Mesendoderm (in vitro differentiated cells): Measurements from ENCODE around the gene FCER2.

ENCODE experiments used
- DNase-seq: peaks from one replicate; pipeline ENCODE4 v3.0.0; 2013
- H2AK5ac ChIP-seq: 2 replicates; pipeline ENCODE4 v1.6.1; 2013; ENCODE audit warnings: low read length, inconsistent platforms
- H2BK120ac ChIP-seq: 2 replicates; pipeline ENCODE4 v1.6.1; 2013; ENCODE audit warnings: low read depth, mild to moderate bottlenecking, low read length, moderate library complexity, mixed read lengths
- H2BK15ac ChIP-seq: replicated peaks from 2 replicates; pipeline ENCODE4 v1.6.1; 2013; ENCODE audit warnings: low read depth, mild to moderate bottlenecking, moderate library complexity
- H2BK5ac ChIP-seq: 2 replicates; pipeline ENCODE4 v1.6.1; 2013; ENCODE audit warnings: low read length, inconsistent platforms
- H3K18ac ChIP-seq: 2 replicates; pipeline ENCODE4 v1.6.1; 2013; ENCODE audit warnings: mild to moderate bottlenecking, low read length, mixed read lengths
- H3K23ac ChIP-seq: one replicate; pipeline ENCODE4 v1.6.1; 2013; ENCODE audit warnings: low read length
- H3K27ac ChIP-seq: 2 replicates; pipeline ENCODE4 v1.5.1; 2013; ENCODE audit warnings: low read depth, mild to moderate bottlenecking, inconsistent platforms, low read length, moderate library complexity
- H3K27me3 ChIP-seq: 2 replicates; pipeline ENCODE4 v1.6.1; 2013; ENCODE audit warnings: low read length, control low read depth, mild to moderate bottlenecking, inconsistent platforms; ENCODE audit not compliant: insufficient read depth, poor library complexity
- H3K36me3 ChIP-seq: 2 replicates; pipeline ENCODE4 v1.6.1; 2013; ENCODE audit warnings: low read length, inconsistent platforms; ENCODE audit not compliant: control insufficient read depth, insufficient read depth
- H3K4ac ChIP-seq: one replicate; pipeline ENCODE4 v1.6.1; 2013; ENCODE audit warnings: low read depth, mild to moderate bottlenecking, low read length, moderate library complexity
- H3K4me1 ChIP-seq: 2 replicates; pipeline ENCODE4 v1.6.1; 2013; ENCODE audit warnings: low read depth, low read length, inconsistent platforms; ENCODE audit not compliant: control insufficient read depth
- H3K4me2 ChIP-seq: 2 replicates; pipeline ENCODE4 v1.6.1; 2013; ENCODE audit warnings: low read length
- H3K4me3 ChIP-seq: 2 replicates; pipeline ENCODE4 v1.5.1; 2013; ENCODE audit warnings: mild to moderate bottlenecking, low read length
- H3K56ac ChIP-seq: one replicate; pipeline ENCODE4 v1.6.1; 2013; ENCODE audit warnings: low read length
- H3K79me1 ChIP-seq: 2 replicates; pipeline ENCODE4 v1.6.1; 2013; ENCODE audit warnings: low read length, inconsistent platforms
- H3K79me2 ChIP-seq: 2 replicates; pipeline ENCODE4 v1.6.1; 2013; ENCODE audit warnings: mild to moderate bottlenecking, low read length; ENCODE audit not compliant: control insufficient read depth, insufficient read depth
- H3K9ac ChIP-seq: 2 replicates; pipeline ENCODE4 v1.6.1; 2013; ENCODE audit warnings: low read length, inconsistent platforms
- H4K5ac ChIP-seq: one replicate; pipeline ENCODE4 v1.6.1; 2013; ENCODE audit warnings: low read length
- H4K8ac ChIP-seq: one replicate; pipeline ENCODE4 v1.6.1; 2013; ENCODE audit warnings: low read depth, mild to moderate bottlenecking, control low read depth, low read length, moderate library complexity
- WGBS: extraction: QIAGEN DNeasy Blood & Tissue Kit; methylation state at CpG from one replicate; pipeline ENCODE4 v1.1.7; 2013; ENCODE audit warnings: low lambda C conversion rate, missing lambda C conversion rate; ENCODE audit not compliant: insufficient coverage; ENCODE audit errors: extremely low coverage; 5-methylcytosine and 5-hydroxymethylcytosine counted together

FCER2 gene

GRCh38 chr19:7679771-7680605, 21.9 kb downstream of the FCER2 start:
- no peak overlapping the region for H3K4me2 ChIP-seq
- no peaks in the 10 kb centered on the region for H3K27me3 ChIP-seq
- peak overlapping the region; percentile 67 for H3K56ac ChIP-seq
- no peak overlapping the region for H3K27ac ChIP-seq
- H3K4me1 ChIP-seq: peaks cover 3% of the 10 kb centered on the region
- H4K5ac ChIP-seq: no peak overlapping the region
- no peak overlapping the region for H2BK5ac ChIP-seq
- H2AK5ac ChIP-seq: no peak overlapping the region
- peak overlapping the region; percentile 48 for H3K9ac ChIP-seq
- no peak overlapping the region for H3K23ac ChIP-seq
- WGBS: no CpG with 5 or more reads among the region's 22 CpGs
- DNase-seq: no peak
- H3K79me2 ChIP-seq: peaks cover 4% of the 10 kb centered on the region
- H3K4me3 ChIP-seq: no peak overlapping the region
- no peaks in the 10 kb centered on the region for H3K36me3 ChIP-seq
- H3K4ac ChIP-seq: no peak overlapping the region
- H2BK15ac ChIP-seq: no peak overlapping the region
- H4K8ac ChIP-seq: no peak overlapping the region
- H2BK120ac ChIP-seq: no peak overlapping the region
- H3K18ac ChIP-seq: no peak overlapping the region
- H3K79me1 ChIP-seq: peaks cover 3% of the 10 kb centered on the region

GRCh38 chr19:7678971-7679751, 22.8 kb downstream of the FCER2 start:
- Histone ChIP-seq H3K79me2 (peaks cover 4% of the 10 kb centered on the region), H3K4me1 (peaks cover 3% of the 10 kb centered on the region), H3K4me2 (no peak overlapping the region), H3K56ac (no peak overlapping the region), H3K79me1 (peaks cover 3% of the 10 kb centered on the region), H3K27ac (no peak overlapping the region), H3K27me3 (no peaks in the 10 kb centered on the region), H2BK5ac (no peak overlapping the region), H3K18ac (no peak overlapping the region), H3K4ac (no peak overlapping the region), H3K9ac (no peak overlapping the region), H3K23ac (no peak overlapping the region), H3K4me3 (no peak overlapping the region), H2BK120ac (no peak overlapping the region), H4K5ac (no peak overlapping the region), H2BK15ac (no peak overlapping the region), H2AK5ac (no peak overlapping the region), H4K8ac (no peak overlapping the region), H3K36me3 (no peaks in the 10 kb centered on the region)
- DNase-seq: no peak
- no CpG with 5 or more reads among the region's 30 CpGs for WGBS

DNA sequence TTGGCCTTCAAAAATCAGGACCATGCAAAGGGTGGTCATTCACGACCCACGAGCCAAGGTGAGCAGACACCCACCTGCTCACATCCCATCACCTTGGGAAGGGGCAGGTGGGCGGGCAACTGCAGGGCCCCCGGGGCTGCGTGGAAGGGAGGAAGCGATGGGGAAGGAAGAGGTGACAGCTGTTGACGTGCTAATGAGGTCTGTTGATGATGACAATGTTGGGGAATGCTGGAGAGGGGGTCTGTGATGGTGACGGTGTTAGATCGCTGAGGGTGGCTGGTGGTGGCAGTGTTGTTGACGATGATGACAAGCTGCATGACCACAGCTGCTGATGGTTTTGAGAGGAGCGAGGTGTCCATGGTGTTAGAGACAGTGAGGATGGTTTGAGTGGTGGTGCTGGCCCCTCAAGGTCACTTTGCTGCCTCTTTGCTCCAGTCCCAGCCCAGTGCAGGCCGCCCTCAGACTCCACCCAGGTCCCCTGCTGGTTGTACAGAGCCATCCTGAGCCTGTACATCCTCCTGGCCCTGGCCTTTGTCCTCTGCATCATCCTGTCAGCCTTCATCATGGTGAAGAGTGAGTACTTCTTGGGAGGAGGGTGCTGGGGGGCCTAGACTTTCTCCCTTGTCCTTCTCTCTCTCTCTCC, 24.1 kb downstream of the FCER2 start:
- H3K9ac ChIP-seq: no peak overlapping the region
- no peak overlapping the region for H4K8ac ChIP-seq
- H4K5ac ChIP-seq: no peak overlapping the region
- H3K23ac ChIP-seq: no peak overlapping the region
- no peak overlapping the region for H2BK15ac ChIP-seq
- no peak overlapping the region for H3K56ac ChIP-seq
- no peak overlapping the region for H2BK5ac ChIP-seq
- no peak overlapping the region for H2BK120ac ChIP-seq
- H3K79me2 ChIP-seq: peaks cover 4% of the 10 kb centered on the region
- no peak overlapping the region for H3K4me3 ChIP-seq
- no peaks in the 10 kb centered on the region for H3K36me3 ChIP-seq
- H3K27me3 ChIP-seq: no peaks in the 10 kb centered on the region
- H3K4me2 ChIP-seq: no peak overlapping the region
- no peak overlapping the region for H3K4ac ChIP-seq
- no CpG with 5 or more reads among the region's 12 CpGs for WGBS
- H2AK5ac ChIP-seq: no peak overlapping the region
- no peak overlapping the region for H3K27ac ChIP-seq
- DNase-seq: peak; percentile 51
- no peak overlapping the region for H3K18ac ChIP-seq
- peaks cover 3% of the 10 kb centered on the region for H3K4me1 ChIP-seq
- H3K79me1 ChIP-seq: peaks cover 3% of the 10 kb centered on the region

GRCh38 chr19:7676854-7677253, 25.1 kb downstream of the FCER2 start, which contains the start of gene MCEMP1:
MCEMP1 (plus strand) TSS chr19:7677090; CDS start chr19:7677121, 31 bp downstream.
- H3K9ac ChIP-seq: no peak within 1 kb of the TSS
- no peak within 1 kb of the TSS for H3K18ac ChIP-seq
- no peak within 1 kb of the TSS for H3K23ac ChIP-seq
- H2BK120ac ChIP-seq: no peak within 1 kb of the TSS
- no CpG with 5 or more reads among the region's 10 CpGs for WGBS
- H2BK5ac ChIP-seq: no peak within 1 kb of the TSS
- H3K79me2 ChIP-seq: peaks cover under 1% of the 10 kb centered on the region
- no peak within 1 kb of the TSS for H3K27ac ChIP-seq
- no peak within 1 kb of the TSS for H2AK5ac ChIP-seq
- H4K5ac ChIP-seq: no peak within 1 kb of the TSS
- H3K56ac ChIP-seq: no peak within 1 kb of the TSS
- H2BK15ac ChIP-seq: no peak within 1 kb of the TSS
- no peak within 1 kb of the TSS for H3K4me3 ChIP-seq
- H3K4me1 ChIP-seq: peaks cover under 1% of the 10 kb centered on the region
- H3K4ac ChIP-seq: no peak within 1 kb of the TSS
- no peaks in the 10 kb centered on the region for H3K27me3 ChIP-seq
- no peak for DNase-seq
- no peak within 1 kb of the TSS for H3K4me2 ChIP-seq
- H4K8ac ChIP-seq: no peak within 1 kb of the TSS
- peaks cover under 1% of the 10 kb centered on the region for H3K79me1 ChIP-seq
- no peaks in the 10 kb centered on the region for H3K36me3 ChIP-seq

GRCh38 chr19:7676376-7676775, 25.6 kb downstream of the FCER2 start:
- Histone ChIP-seq H3K4ac (no peak overlapping the region), H3K4me3 (no peak overlapping the region), H3K4me2 (no peak overlapping the region), H3K79me1 (no peaks in the 10 kb centered on the region), H3K79me2 (no peaks in the 10 kb centered on the region), H3K23ac (no peak overlapping the region), H2BK5ac (no peak overlapping the region), H3K36me3 (no peaks in the 10 kb centered on the region), H3K27me3 (no peaks in the 10 kb centered on the region), H3K27ac (no peak overlapping the region), H3K4me1 (no peaks in the 10 kb centered on the region), H2BK120ac (no peak overlapping the region), H3K9ac (no peak overlapping the region), H2BK15ac (no peak overlapping the region), H3K56ac (no peak overlapping the region), H4K8ac (no peak overlapping the region), H3K18ac (no peak overlapping the region), H2AK5ac (no peak overlapping the region), H4K5ac (no peak overlapping the region)
- no peak for DNase-seq
- no CpG with 5 or more reads among the region's 7 CpGs for WGBS
